ENCODE results near the gene KCNQ5.

DNA sequence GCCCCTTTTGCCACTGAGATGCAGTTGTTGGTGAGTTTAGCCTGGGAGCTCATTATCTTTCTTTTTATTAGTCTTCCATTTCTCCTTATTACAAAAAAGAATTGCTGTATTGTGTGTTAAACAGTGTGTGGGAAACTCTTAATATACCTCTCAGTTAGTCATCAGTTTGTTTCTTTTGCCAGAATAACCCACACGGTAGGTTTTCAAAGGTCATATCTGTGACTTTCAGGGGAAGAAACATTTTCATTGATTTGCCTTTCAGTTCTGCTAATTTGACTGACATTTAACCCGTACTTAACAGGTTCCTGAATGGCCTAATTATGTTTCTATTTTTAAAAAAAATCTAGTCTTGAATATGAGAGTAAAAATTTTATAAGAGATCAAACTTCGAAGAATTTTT lies 458.1 kb downstream of the KCNQ5 start:
- no peak for TF ChIP-seq POLR2AphosphoS5 (IDR thresholded peaks at IDR 0.05)
- TF ChIP-seq POLR2A (IDR thresholded peaks at IDR 0.05), result no peak
- TF ChIP-seq, protein P1, sequence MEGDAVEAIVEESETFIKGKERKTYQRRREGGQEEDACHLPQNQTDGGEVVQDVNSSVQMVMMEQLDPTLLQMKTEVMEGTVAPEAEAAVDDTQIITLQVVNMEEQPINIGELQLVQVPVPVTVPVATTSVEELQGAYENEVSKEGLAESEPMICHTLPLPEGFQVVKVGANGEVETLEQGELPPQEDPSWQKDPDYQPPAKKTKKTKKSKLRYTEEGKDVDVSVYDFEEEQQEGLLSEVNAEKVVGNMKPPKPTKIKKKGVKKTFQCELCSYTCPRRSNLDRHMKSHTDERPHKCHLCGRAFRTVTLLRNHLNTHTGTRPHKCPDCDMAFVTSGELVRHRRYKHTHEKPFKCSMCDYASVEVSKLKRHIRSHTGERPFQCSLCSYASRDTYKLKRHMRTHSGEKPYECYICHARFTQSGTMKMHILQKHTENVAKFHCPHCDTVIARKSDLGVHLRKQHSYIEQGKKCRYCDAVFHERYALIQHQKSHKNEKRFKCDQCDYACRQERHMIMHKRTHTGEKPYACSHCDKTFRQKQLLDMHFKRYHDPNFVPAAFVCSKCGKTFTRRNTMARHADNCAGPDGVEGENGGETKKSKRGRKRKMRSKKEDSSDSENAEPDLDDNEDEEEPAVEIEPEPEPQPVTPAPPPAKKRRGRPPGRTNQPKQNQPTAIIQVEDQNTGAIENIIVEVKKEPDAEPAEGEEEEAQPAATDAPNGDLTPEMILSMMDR (IDR thresholded peaks at IDR 0.05), result no peak
- no peak for TF ChIP-seq EP300 (IDR thresholded peaks at IDR 0.05)

All from suprapubic skin (tissue), 4 donors.